HG02642 (cell line): Measurements from ENCODE around the gene MMEL1.

Experiments used
- ATAC-seq: cut with Tn5 transposase; IDR thresholded peaks from one replicate; pipeline ENCODE4 v1.9.1; 2021; ENCODE audit warnings: mild to moderate bottlenecking; ENCODE audit not compliant: unreplicated experiment, poor library complexity

MMEL1 gene

DNA sequence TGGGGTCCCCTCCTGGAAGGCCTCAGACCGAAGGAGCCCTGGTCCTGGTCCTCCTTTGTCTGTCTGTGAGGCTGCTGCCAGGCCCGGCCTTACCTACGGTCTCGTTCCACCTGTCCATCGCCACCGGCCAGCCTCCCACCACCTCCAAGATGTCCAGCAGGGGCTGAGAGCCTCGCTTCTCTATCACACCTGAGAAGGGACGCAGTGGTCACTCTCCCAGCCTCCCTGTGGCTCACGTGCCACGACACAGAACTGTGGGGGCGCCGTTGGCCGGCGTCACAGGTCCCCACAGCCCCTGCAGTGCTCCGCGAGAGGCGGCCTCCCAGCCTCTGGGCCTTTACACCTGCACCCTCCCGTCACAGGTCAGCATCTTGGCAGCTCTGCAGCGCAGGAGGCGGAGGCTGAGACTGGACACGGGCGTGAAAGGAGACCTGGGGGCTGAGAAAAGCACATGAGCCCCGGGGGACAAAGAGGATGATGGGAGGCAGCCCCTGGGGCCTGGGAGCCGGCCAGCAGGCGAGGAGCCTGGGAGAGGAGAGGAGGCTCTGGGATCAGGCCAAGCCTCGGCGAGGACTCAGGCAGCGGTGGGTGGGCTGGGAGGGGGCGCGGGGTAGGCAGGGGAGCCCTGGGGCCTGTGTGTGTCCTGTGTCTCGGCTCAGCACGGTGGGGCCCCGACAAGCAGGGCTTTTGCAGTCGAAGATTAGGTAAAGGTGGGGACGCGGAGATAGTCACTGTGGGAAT lies 25.8 kb downstream of the MMEL1 start:
- ATAC-seq, result no peak

DNA sequence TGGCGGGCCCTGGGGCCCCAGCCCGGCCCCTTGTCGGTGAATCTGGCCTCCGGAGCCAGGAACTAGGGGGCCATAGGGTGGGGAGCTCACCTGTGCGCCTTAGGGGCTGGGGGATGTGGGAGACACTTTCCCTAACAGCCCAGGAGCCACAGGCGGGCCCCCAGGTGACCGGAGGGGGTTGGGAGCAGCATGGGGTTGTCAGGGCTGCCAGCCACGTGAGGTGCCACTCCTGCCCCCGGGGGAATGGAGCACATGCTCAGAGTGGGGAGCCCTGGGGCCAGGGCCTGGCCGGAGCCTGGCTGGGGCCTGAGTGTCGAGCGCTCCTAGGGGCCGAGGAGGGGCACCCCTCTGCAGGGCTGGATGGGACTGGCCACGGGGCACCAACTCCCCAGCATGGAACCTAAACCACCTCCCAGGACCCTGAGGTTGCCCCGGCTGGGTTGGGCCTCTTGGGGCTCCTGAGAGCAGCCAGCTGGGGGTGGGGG lies 26.4 kb downstream of the MMEL1 start:
- no peak for ATAC-seq

DNA sequence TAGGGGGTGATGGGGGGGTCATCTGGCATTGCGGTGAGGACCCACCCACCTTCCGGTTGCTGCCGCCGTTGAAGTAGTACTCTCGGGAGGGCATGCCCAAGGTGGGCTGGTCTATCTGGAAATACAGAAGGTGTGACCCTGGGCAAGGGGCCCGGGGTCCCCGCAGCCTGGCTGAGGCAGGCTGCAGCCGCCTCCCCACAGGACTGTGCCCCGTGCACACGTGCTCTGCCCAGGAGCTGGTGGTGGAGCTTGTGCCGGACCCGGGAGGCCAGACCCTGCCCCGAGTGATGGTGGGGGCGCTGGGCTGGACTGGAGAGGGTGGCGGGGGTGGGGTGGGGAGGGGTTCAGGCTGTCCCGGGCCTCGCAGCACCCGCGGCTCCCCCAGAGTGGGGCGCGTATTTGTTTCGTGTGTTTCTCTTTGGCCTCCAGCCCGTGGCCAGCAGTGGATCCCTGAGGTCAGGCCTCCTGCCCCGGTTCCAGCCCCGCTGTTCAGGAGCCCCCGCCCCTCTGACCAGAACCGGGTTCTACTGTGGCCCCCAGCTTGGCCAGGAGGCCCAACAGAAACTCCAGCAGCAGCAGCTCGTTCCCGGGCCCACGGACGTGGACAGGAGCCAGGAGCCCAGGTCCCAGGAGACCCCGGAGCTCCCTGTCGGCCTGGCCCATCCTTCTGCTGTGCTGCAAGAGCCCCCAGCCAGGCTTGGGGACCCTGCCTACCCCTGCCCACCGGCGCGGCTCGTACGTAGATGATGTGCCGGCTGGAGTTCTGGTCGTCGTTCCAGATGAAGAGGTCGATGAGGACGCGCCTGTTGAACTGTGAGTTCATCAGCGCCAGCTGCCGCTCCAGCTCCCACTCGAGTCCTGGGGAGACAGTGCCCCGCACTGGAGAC lies 27.1 kb downstream of the MMEL1 start:
- no peak for ATAC-seq

DNA sequence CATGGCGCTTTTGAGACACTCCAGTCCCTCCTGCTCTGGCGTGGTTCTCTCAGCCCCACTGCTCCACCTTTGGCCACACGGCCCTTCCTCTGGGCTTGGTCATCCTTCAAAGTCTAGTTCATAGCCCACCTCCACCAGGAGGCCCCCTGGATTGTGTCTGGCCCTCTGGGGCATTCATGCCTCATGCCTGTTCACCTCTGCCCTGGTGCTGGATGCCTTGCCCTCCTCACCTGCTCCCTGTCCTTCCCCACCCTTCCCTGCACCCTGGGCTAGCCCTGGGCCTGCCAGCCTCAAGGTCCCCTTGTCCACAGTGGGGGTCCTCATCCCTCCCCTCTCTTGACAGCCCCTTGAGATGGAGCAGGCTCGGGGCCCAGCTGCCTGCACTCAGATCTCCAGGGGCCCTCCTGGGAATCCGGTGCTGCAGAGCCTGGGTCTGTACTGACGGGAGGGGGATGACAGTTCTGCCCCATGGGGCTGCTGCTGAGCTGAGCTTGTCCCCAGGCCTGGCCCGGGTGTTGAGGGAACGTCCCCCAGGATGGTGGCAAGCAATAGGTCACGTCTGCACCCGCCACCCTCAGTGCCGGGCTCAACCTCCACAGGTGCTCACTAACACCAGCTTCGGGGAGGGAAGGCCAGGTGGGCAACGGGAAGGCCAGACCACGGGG lies 27.8 kb downstream of the MMEL1 start:
- ATAC-seq, result no peak

DNA sequence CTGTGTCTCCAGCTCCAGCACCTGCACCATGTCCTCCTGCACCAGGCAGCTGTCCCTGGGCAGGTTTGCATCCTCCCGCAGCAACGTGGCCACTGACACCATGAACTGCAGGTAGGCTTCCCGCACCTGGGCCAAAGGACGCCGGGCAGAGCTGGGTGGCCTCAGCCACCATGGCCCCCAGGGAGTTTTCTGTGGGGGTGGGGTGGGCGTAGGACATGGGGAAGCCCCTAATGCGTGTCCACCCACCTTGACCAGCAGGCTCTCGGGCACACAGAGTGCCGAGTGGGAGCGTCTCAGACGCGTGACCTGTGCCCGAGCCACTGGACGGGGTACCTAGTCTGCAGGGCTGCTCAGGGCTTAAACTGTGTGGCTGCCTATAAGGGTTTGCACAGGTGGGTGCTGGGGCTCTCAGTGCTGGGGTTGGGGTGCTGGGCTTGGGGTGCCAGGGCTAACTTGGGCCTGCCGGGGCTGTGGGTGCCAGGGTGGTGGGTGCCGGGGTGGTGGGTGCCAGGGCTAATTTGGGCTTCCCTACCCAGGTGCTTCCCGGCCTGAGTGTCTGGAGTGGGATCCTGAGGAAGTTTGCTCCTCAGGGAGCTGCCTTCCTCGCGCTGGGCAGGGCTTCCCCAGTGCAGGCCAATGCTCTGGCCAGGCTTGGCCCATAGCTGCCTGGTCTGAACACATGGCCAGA lies 28.5 kb downstream of the MMEL1 start:
- no peak for ATAC-seq

DNA sequence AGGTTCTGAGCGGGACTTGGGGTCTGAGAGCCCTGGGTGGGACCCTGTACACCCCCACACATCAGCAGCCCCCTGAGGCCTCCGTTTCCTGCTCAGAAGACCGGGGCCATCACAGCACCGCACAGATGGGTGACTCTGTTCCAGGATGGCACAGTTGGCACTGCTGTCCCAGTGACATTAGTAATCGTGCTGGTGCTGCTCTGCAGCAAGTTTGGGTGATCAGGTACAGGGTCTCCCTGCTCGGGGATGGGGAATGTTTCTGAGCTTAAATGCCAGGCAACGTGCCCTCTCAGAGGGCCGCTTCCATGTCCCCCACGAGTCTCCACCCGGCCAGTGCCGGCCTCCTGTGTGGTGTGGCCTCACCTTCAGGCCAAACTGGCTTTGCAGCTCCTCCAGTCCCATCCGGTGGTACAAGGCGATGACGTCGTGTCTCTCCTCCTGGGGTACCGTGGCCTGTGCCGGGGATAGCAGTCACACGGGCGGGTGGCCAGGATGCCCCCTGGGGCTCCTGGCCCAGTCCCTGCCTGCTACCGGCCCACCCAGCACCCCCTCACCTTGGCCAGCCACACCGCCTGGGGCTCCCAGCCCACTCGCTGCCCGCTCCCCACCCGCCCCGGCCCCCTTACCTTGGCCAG lies 29.2 kb downstream of the MMEL1 start:
- ATAC-seq, result no peak

DNA sequence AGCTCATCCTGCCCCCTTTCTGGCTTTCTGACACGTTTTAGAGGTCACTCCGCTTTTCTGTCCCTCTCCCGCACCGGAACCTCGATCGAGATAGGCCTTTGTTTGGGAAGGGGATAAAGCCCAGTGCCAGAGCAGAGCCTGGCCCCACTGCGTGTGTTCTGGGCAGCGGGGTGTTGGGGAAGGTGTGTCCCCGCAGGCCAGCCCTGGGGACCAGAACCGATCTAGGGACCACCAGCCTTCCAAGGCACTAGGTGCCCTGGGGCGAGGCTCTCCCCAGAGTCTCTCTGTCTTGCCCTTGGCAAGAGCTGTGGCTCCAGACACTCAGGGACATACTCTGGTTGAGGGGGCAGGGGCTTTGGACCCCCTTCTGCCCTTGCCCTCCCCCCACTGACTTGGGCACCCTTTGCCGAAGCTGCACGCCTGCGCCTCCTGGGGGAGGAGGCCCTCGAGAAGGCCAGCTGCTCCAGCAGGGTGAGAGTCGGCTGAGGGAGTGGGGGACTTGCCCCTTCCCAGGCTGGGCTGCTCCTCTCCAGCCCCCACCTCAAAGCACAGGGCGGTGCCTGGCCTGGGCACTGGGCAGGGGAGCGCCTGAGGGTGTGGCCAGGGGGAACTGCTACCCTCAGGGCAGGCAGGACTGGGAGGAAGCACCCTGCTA lies 29.8 kb downstream of the MMEL1 start:
- no peak for ATAC-seq

DNA sequence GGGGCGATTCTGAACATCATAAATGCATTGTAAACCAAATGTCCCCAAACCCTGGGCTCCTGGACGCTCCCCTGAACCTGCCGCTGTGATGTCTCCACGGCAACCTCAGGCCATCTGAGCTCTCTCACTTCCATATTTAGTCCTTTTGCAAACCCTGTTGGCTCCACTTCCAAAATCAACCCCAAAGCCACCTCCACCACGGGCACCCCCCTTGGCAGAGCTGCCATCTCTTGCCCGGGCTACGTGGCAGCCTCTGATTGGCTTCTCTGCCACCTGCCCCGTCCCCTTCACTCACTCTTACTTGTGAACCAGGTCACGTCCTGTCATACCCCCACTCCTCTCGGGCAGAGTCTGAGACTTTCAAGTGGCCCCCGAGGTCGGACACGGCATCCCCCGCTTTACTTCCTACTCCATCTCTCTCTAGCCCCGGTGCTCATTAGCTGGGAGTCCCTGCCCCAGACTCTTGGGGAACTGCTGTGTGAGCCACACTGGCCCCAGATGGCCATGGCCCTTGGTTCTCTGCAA lies 30.4 kb downstream of the MMEL1 start:
- no peak for ATAC-seq

DNA sequence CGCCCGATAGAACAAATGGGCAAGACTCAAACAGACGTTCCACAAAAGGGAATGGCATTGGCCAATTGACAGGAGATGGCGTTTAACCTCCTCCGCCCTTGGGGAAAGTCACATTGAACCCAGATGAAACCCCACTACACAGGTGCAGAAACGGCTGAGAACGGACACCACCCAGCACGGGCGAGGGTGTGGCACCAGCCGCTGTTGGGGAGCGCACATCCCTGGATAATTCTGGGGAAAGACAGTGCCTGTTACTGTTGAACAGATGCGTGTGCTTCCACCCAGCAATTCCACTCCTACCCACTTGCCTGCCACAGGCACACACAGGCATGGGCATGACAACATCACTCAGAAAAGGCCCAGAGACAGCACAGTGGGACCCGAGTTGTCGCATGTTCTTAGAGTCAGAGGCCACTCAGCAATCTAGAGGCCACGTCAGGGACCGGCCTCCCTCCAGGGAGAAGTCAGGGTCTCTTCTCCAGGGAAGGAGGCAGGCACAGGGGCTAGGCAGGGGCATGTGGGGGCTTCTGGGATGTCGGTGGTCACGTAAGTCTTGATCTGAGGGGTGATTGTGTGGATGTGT lies 31.0 kb downstream of the MMEL1 start:
- ATAC-seq, result no peak

DNA sequence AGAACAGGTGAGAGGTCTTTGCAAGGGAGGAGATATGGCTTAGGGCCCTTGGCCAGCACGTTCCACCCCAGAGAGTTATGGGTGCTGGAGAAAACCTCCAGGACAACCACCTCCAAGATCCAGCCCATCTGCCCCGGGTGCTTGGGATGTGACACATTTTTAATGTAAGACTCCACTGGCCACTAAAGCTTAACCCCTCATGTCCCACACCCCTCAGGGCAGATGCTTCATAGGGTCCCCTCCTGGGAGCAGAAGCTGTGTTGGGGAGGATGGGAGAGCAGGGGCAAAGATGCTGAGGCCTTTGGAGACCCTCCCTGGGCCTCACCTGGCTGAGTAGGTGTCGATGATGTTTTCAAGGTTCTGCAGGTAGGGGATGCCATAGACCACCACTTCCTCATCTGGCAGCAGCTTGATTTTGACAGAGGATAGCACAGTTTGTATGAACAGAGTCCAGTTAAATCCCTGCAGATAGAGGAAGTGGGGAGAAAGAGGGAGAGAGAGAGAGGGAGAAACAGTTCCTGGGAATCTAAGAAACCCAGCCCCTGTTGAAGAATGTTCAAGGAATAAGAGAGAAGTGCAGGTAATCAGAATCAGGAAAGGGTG lies 34.4 kb downstream of the MMEL1 start:
- ATAC-seq, result no peak

DNA sequence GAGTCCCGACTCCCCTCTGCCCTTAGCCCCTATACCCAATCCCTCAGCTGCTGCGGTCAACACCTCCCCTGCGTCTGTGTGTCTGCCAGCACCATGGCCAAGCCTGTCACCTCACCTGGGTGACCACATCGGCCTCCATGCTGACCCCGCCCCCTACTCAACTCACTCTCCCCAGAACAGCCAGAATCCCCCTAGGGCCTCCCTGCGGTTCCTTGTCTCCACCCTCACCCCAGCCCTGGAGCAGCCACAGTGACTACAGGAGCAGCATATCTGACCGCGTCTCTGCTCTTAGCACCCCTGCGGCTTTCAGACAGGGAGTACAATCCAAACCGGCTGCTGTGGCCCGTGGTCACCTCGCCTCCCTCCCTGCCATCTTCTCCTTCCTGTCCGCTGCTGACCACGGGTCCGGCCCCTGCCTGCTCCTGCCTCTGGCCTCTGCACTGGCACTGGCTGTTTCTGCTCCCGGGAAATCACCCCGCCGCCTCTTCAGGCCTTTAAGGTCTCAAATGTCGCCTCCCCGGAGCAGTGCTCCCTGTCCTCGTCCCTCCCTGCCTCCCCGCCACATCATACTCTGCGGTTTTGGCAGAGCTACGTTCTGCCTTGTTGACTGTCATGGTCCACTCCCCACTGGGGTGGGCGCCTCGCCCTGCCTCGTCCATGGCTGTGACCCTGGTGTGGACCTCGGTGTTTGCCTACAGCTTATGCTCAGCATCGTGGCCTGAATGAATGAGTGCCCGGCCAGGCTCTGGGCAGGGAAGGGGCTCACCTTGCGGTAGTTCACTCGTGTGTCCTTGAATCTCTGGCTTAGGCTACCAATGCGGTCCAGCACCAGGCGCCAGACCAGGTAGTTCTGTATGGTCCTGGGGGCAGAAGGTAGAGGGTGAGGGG lies 35.1 kb downstream of the MMEL1 start:
- ATAC-seq, result no peak

DNA sequence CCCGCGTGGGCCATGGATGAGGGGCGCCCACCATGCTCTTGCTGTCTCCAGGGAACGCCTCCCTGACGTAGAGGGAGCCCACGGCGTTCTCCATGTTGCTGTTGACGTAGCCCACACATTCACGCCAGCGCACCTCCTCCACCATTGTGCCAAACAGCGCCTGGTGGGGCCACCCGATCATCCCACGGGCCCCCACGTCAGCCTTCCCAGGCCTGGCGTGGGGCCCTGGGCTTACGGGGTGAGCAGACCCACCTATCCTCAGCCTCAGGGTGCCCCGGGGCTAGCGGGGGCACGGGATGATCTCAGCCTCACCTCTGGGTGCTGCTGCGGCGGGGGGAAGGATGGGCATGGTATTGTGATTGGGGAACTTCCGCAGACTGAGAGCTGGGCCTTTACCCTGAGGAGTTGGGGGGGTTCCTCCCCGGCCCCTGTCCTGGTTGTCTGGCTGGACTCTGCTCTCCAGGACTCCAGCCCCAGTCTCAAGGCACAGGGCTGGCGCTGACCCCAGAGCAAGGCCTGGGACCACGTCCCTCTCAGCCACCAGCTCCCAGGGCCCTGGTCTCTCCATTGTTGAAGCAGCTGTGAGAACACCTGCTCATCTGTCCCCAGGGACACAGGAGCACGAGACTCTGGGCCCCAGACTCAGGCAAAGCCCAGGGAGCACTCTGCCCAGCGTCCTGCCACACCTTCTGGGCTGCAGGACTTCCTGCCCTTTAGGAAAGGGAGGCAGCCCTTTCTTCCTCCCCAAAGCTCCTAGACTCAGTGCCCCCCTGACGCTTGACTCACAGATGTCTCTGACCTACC lies 36.1 kb downstream of the MMEL1 start:
- ATAC-seq, result no peak

DNA sequence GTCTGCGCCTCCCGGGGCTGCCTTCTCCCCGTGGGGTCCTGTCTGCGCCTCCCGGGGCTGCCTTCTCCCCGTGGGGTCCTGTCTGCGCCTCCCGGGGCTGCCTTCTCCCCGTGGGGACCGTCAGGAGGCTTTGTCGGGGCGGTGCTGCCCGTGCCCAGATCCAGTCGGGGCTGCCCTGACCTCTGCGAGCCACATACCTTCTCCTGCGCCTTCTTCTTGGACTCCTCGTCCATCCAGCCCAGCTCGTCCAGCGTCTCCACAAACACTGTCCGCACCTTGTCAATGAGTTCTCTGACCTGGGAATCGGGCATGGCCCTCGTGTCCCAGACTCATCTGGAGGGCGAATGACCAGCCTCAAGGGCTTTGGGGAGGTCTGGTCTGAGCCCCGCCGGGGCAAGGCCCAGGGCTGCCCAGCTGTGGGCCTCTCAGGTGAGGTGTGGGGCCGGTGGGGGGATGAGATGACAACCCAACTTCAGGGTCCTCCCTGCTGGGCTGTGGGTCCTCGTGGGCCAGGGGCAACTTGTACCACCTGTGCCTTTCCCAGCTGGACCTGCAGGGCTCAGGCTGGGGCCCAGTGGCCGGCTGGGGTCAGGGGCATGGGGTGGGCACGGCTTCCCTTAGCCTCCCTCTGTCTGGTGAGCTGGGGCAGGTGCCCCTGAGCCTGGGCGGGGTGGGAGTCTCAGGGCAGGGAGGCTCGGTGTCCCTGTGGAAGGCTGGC lies 36.8 kb downstream of the MMEL1 start:
- no peak for ATAC-seq

DNA sequence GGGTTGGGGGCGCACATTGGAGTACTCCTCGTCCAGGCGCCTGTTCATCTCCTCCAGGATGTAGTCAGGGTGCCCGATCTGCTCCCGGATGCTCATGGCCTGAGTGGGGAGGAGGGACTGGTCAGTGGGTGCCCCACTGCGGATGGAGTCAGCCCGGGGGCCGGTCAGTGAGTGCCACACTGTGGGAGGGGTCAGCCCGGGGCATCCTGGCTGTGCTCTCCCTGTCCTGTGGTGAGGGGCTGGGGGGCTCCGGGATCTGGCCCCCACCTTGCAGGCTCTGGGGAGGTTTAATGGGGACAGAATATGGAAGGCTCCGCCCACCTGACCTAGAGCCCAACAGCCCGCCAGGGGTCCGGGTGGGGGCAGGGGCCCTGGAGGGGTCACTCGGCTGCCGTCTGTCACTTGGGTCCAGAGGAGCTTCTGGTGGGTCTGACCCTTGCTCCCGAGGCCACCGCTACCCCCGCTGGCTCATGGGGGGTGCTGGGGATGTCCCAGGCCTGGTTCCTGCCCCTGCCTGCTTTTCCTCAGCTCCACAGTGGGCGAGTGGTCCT lies 37.5 kb downstream of the MMEL1 start:
- no peak for ATAC-seq

DNA sequence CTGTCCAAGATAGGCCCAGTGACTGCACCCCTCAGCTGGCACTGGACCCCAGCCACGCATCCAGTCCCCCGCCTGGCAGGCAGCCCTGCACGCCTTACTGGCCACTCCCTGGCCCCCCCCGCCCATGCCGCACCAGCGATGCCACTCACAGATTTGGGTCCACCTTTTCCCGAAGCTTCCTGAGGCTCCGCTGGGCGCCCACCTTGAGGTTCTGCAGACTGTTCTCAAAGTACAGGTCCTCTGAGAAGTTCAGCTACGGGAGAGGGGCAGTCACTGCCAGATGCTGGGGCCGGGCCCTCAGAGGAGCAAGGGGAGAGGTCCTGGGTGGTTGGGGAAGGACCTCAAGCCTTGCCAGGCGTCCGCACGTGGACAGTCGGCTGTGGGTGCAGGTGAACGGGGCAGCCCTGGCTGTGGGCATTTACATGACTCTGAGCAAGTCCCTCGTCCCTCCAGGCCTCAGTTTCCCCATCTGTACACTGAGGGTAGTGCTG lies 38.1 kb downstream of the MMEL1 start:
- no peak for ATAC-seq
